Right lobe of liver (tissue), 6 donors: ENCODE data around the gene SEC22A. TPM values are rescaled to one million over a fixed set of nuclear protein-coding genes. Genes with fewer than 3 reads are reported as not detected.

Source experiments
- ATAC-seq, 4 donors: fragments of 200-7000 bp; cut with Tn5 transposase; one replicate each; pipeline ENCODE4 v1.9.1; 2020; ENCODE audit warnings: mild to moderate bottlenecking in 4 of 4, moderate library complexity in 4 of 4
- DNase-seq, 3 donors: peaks; one replicate each; pipeline ENCODE4 v3.0.0-alpha.2; 2020
- H3K27ac ChIP-seq, 3 donors: fragments of 200-600 bp; one replicate each; pipeline ENCODE4 v1.8.0; 2022
- H3K27me3 ChIP-seq, 2 donors: fragments of 200-600 bp; one replicate each; pipeline ENCODE4 v1.8.0; 2022
- H3K36me3 ChIP-seq, 4 donors: fragments of 200-600 bp; sonication (generic) in 1 of 4; one replicate each; pipeline versions ENCODE4 v1.5.1 to v1.8.0; 2017 to 2022; ENCODE audit warnings: control low read depth in 1 of 4
- H3K4me1 ChIP-seq, 4 donors: fragments of 200-600 bp; sonication (generic) in 1 of 4; one replicate each; pipeline versions ENCODE4 v1.5.1 to v1.8.0; 2017 to 2022; ENCODE audit warnings: control low read depth in 1 of 4
- H3K4me3 ChIP-seq, 3 donors: fragments of 200-600 bp; one replicate each; pipeline ENCODE4 v1.8.0; 2022
- H3K9me3 ChIP-seq, 4 donors: fragments of 200-600 bp; sonication (generic) in 1 of 4; one replicate each; pipeline versions ENCODE4 v1.5.1 to v1.8.0; 2017 to 2022; ENCODE audit warnings: control low read depth in 1 of 4
- CTCF ChIP-seq, 4 donors: fragments of 200-600 bp in 3 of 4; fragments of 450-650 bp in 1 of 4; IDR thresholded peaks; one replicate each; pipeline versions ENCODE4 v1.5.1 to v1.8.0; 2016 to 2022; ENCODE audit warnings: antibody characterized with exemption in 4 of 4, mild to moderate bottlenecking in 2 of 4
- POLR2A ChIP-seq: fragments of 450-650 bp; IDR thresholded peaks from one replicate; pipeline ENCODE4 v1.6.1; 2017; ENCODE audit warnings: antibody characterized with exemption, mild to moderate bottlenecking
- WGBS: methylation state at CpG from one replicate; pipeline ENCODE4 v1.1.6; 2018; ENCODE audit warnings: low coverage, low lambda C conversion rate; ENCODE audit not compliant: insufficient coverage; ENCODE audit errors: missing lambda C conversion rate; 5-methylcytosine and 5-hydroxymethylcytosine counted together
- intact Hi-C, 2 donors: fragments of 100-400 bp; cut with DNase I; formaldehyde crosslinking; loops; one replicate each; pipeline versions ENCODE4 v1.11.2 to v1.14.1; 2022
- total RNA-seq, 6 experiments: library from RNA; depleted of rRNA in 2 of 6; stranded (reverse); fragments of >200 nt in 2 of 6; fragmentation: NEBNext Ultra II Directional in 3 of 6; extraction: Animal tissue kit (Norgen Biotek cat#: 25700) in 3 of 6; gene quantifications; one replicate each; pipeline versions ENCODE4 v1.1.0 to v1.2.4, GENCODE V29; 2016 to 2023
- donor health status: DM: no; HTN: yes; CAD: no.
- donor health status: DM: no; HTN: no; CAD: no.
- donor health status: DM: no; HTN: no; CAD: no.
- donor health status: DM: no; HTN: yes; CAD: no.
- donor health status: DM: no; HTN: yes; CAD: no.

Gene SEC22A
- total RNA-seq, 6 experiments from 2014 or later = 7.5 to 24.9 (median 11.0) TPM

DNA sequence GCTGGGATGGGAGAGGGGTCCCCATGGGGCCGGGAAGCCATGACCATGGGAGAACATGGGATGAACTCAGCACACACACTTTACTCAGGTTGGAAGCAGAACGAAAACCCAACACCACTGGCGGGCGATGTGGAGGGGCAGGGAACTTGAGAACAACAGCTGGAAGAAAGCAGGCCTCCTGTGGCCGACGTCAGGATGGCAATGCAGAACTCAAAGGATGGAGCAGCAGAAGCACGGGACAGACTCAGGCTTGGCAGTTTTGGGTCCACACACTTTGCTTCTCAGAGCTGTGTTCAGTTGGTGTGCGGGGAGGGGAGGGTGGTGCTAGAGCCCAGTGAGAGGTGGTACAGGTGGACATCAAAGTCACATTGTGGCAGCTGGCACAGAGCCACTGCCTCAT lies 80.7 kb downstream of the SEC22A start:
- Histone ChIP-seq H3K9me3 (no peaks in the 10 kb centered on the region), H3K27me3 (no peaks in the 10 kb centered on the region), H3K4me1 (no peaks in the 10 kb centered on the region), H3K36me3 (no peaks in the 10 kb centered on the region), H3K27ac (no peak overlapping the region), H3K4me3 (no peak overlapping the region)
- no peak for DNase-seq
- intact Hi-C loops = no loop called here
- TF ChIP-seq CTCF (IDR thresholded peaks at IDR 0.05) (no peak), POLR2A (no peak)
- 72% methylated on average over 6 of the region's 8 CpGs for WGBS
- ATAC-seq = no peak

DNA sequence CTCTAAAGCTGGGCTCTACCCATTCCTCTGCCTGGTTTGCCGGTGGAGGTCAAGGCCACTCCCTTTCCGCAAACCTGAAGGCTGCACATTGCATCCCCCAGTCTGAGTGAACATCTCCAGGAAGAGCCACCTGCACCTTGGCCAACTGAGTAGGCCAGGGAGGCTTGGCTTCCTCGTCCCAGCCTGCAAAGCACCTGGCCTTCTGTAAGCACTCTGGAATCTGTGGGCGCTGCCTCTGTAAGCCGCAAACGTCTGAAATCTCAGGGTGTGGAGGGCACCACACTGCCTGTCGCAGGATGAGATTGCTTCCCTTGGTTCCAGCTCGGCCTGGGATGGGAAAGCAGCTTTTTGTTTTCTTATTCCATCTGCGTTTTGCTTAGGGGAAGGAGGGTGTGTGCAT lies 81.3 kb downstream of the SEC22A start:
- DNase-seq = no peak
- WGBS = 76% methylated on average over 5 of the region's 9 CpGs
- no peak for ATAC-seq
- TF ChIP-seq POLR2A = no peak
- TF ChIP-seq CTCF (IDR thresholded peaks at IDR 0.05) = no peak
- Histone ChIP-seq H3K4me3 (no peak overlapping the region), H3K36me3 (no peaks in the 10 kb centered on the region), H3K9me3 (no peaks in the 10 kb centered on the region), H3K4me1 (no peaks in the 10 kb centered on the region), H3K27ac (no peak overlapping the region), H3K27me3 (no peaks in the 10 kb centered on the region)
- intact Hi-C loops = no loop called here

DNA sequence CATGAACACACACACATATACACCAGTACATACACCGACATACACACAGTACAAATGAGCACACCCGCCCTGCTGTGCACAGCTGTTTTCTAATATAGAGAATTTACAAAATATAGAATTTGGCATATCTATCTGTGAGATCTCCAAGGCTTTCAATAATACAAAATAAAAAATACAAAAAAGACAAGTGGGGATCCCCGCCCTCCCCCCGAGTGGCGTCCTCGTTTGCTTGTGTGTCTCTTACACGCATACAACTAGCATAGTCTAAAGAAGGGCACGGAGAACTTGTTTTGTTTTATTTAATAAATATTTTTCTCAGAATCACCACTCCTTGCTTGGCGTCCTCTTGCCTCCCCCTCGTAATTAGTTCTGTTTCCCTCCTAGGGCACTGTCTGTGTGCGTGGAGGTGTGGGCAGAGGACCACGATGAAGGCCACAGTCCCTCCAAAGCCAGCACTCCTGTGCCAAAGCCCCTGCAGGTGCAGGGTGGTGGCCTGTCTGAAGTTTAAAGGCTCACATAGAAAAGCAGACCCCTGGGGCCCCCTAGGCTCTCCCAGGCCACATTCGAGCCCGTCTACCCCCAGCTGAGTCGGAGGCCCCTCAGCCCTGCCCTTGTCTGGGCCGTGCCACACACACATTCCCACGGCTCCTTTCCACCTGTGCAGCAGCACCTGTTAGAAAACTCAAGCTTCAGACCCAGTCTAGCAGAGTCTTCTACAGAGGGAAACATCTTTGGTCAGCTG lies 82.1 kb downstream of the SEC22A start:
- no peaks in the 10 kb centered on the region for H3K9me3 ChIP-seq
- no peak overlapping the region for H3K4me3 ChIP-seq
- H3K27me3 ChIP-seq = no peaks in the 10 kb centered on the region
- no peaks in the 10 kb centered on the region for H3K36me3 ChIP-seq
- 84% methylated on average over 13 of the region's 17 CpGs for WGBS
- no peak overlapping the region for H3K27ac ChIP-seq
- intact Hi-C loops = no loop called here
- TF ChIP-seq CTCF (IDR thresholded peaks at IDR 0.05) = no peak
- TF ChIP-seq POLR2A = no peak
- ATAC-seq = no peak
- no peaks in the 10 kb centered on the region for H3K4me1 ChIP-seq
- DNase-seq = no peak

DNA sequence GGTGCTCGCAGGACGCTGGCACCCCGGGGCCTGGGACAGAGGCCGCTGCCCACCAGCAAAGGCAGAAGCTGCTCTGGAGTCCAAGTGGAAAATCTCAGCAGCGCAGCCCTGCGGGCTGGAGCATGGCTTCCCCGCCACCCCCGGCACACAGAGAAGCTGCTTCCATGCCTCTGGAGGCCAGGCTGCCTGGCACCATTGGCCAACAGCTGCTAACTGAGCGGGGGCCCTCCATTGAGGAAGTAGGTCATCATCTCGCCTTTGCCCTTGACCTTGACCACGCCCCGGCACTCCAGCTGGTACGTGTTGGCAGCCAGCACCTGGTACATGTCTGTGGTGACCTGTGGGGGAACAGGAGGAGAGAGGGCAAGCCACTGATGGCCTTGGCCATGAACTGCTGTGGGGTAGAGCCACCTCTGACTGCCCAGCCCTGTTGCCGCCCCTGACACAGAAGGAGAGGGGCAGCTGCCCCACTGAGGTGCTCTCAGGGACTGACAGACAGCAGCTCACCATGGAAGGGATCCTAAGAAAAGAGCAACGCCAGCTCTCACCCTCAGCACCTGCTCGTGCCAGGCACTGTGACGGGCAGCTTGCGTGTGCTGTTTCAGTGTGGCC lies 82.8 kb downstream of the SEC22A start:
- Histone ChIP-seq H3K36me3 (no peaks in the 10 kb centered on the region), H3K27ac (no peak overlapping the region), H3K27me3 (no peaks in the 10 kb centered on the region), H3K4me3 (no peak overlapping the region), H3K4me1 (no peaks in the 10 kb centered on the region), H3K9me3 (no peaks in the 10 kb centered on the region)
- DNase-seq (no peak), ATAC-seq (peak in 2 of 4 donors; percentile 4 to 26)
- 0% methylated on average over 1 of the region's 18 CpGs for WGBS
- intact Hi-C loops = no loop called here
- TF ChIP-seq POLR2A (no peak), CTCF (IDR thresholded peaks at IDR 0.05) (no peak)
